GM19452 (cell line): ENCODE measurements around the gene VPS13D.
"Not testable (repeated sequence)": the region's sequence is repeated elsewhere in the genome, so short reads cannot be mapped to it uniquely, and the experiment has no call there.

Experiments used
- ATAC-seq: cut with Tn5 transposase; IDR thresholded peaks from one replicate; pipeline ENCODE4 v1.9.1; 2021; ENCODE audit not compliant: unreplicated experiment

VPS13D gene

GRCh38 chr1:12359359-12360133 is 129.7 kb downstream of the VPS13D start:
- ATAC-seq = no peak

GRCh38 chr1:12368646-12369045 is 138.8 kb downstream of the VPS13D start:
- no peak for ATAC-seq

GRCh38 chr1:12369258-12369657 is 139.4 kb downstream of the VPS13D start:
- ATAC-seq = no peak

- no peak for ATAC-seq
These were observed 140.6 kb downstream of the VPS13D start for GRCh38 chr1:12370333-12370975.

- no peak for ATAC-seq
These were observed 141.2 kb downstream of the VPS13D start for GRCh38 chr1:12371053-12371452.

GRCh38 chr1:12372180-12372579 is 142.3 kb downstream of the VPS13D start:
- no peak for ATAC-seq

- no peak for ATAC-seq
These were observed 142.9 kb downstream of the VPS13D start for GRCh38 chr1:12372761-12373160.

- ATAC-seq = no peak
These were observed 145.5 kb downstream of the VPS13D start for GRCh38 chr1:12375133-12375829.

- ATAC-seq = no peak
These were observed 146.6 kb downstream of the VPS13D start for GRCh38 chr1:12376236-12377045.

GRCh38 chr1:12380326-12381249 is 150.8 kb downstream of the VPS13D start:
- ATAC-seq = no peak

GRCh38 chr1:12383001-12383400 is 153.2 kb downstream of the VPS13D start:
- no peak for ATAC-seq

- ATAC-seq = no peak
These were observed 154.0 kb downstream of the VPS13D start for GRCh38 chr1:12383786-12384185.

GRCh38 chr1:12384836-12385456 is 155.1 kb downstream of the VPS13D start:
- ATAC-seq = no peak

GRCh38 chr1:12386130-12386529 is 156.3 kb downstream of the VPS13D start:
- ATAC-seq = no peak

GRCh38 chr1:12387641-12388040 is 157.8 kb downstream of the VPS13D start:
- ATAC-seq = no peak

GRCh38 chr1:12390296-12390695 is 160.5 kb downstream of the VPS13D start:
- ATAC-seq = not testable (repeated sequence)

- ATAC-seq = no peak
These were observed 167.9 kb downstream of the VPS13D start for GRCh38 chr1:12397462-12398450.

- no peak for ATAC-seq
These were observed 168.6 kb downstream of the VPS13D start for GRCh38 chr1:12398479-12398878.
